BJ (cell line): ENCODE data around the gene DUSP28. TPM values are rescaled to one million over a fixed set of nuclear protein-coding genes. Genes with fewer than 3 reads are reported as not detected.

ENCODE experiments used
- CTCF ChIA-PET: fragments of 350-600 bp; formaldehyde crosslinking; extraction: SDS; loops from one replicate; lab custom pipeline; 2021; ENCODE audit warnings: antibody characterized with exemption, inconsistent platforms; lab: Yijun Ruan, JAX
- POLR2A ChIA-PET: fragments of 300-600 bp; sonication (Branson Sonifier 250); formaldehyde crosslinking; extraction: SDS; loops from one replicate; lab custom pipeline; 2021; ENCODE audit warnings: antibody characterized with exemption; lab: Charles Lee
- DNase-seq: peaks from one replicate; pipeline ENCODE4 v3.0.0-alpha.2; 2011; ENCODE audit warnings: low read depth
- H3K27me3 ChIP-seq: 2 replicates; pipeline ENCODE4 v1.6.0; 2011; ENCODE audit warnings: low read length; ENCODE audit not compliant: control insufficient read depth, insufficient read depth
- H3K36me3 ChIP-seq: 2 replicates; pipeline ENCODE4 v1.5.1; 2011; ENCODE audit warnings: low read length; ENCODE audit not compliant: control insufficient read depth, insufficient read depth
- H3K4me3 ChIP-seq: 2 replicates; pipeline ENCODE4 v1.5.1; 2011; ENCODE audit warnings: low read depth, mild to moderate bottlenecking, control low read depth, low read length
- polyA plus RNA-seq: library from polyadenylated mRNA; depleted of rRNA; stranded (reverse); fragments of >200 nt; gene quantifications from 2 replicates; pipeline ENCODE4 v1.2.3, GENCODE V29; 2011
- TF ChIP-seq, protein P1 (sequence below): IDR thresholded peaks from 2 replicates; pipeline ENCODE4 v1.5.1; 2011; ENCODE audit warnings: low read depth, mild to moderate bottlenecking, control low read depth, inconsistent platforms, low read length, moderate library complexity; ENCODE audit not compliant: insufficient read depth

DUSP28 gene
- polyA plus RNA-seq, 1 experiment, result 3.1 TPM

DNA sequence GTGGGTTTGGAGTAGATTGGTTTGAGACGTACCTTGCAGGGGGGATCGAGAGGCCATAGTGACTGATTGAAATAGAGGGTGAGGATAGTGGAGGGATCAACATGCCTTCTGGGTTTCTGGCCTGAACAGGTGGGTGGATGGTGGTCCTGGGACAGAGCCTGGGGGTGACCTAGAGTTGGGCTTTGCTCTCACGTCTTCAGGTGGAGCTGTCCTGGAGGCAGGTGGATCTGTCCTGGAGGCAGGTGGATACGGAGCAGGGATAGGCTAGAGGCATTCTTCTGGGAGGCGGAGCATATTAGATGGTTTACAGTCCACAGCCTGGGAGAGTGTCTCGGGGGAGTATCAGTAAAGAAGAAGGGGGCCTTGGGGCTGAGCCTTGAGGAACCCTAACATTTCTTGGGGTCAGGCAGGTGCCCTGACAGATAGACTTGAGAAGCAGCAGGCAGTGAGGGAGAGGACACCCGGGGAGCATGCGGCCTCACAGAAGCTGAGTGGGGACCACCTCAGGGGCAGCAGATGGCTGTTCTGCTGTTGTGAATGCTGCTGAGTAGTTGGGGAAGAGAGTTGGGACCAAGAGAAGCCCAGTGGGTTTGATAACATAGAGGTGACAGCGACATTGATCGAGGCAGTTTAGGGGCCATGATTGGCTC, 28.0 kb downstream of the DUSP28 start:
- Histone ChIP-seq H3K27me3 (no peaks in the 10 kb centered on the region), H3K36me3 (peaks cover 8% of the 10 kb centered on the region), H3K4me3 (no peak overlapping the region)
- POLR2A ChIA-PET, result no interaction called here
- CTCF ChIA-PET, result interaction anchor here (0.6 to 4.5 kb wide), 2 partner anchors 22 to 57 kb away, joined by 3 to 34 read pairs; no protein-coding TSS in a partner anchor
- DNase-seq, result no peak
- TF ChIP-seq, protein P1, sequence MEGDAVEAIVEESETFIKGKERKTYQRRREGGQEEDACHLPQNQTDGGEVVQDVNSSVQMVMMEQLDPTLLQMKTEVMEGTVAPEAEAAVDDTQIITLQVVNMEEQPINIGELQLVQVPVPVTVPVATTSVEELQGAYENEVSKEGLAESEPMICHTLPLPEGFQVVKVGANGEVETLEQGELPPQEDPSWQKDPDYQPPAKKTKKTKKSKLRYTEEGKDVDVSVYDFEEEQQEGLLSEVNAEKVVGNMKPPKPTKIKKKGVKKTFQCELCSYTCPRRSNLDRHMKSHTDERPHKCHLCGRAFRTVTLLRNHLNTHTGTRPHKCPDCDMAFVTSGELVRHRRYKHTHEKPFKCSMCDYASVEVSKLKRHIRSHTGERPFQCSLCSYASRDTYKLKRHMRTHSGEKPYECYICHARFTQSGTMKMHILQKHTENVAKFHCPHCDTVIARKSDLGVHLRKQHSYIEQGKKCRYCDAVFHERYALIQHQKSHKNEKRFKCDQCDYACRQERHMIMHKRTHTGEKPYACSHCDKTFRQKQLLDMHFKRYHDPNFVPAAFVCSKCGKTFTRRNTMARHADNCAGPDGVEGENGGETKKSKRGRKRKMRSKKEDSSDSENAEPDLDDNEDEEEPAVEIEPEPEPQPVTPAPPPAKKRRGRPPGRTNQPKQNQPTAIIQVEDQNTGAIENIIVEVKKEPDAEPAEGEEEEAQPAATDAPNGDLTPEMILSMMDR, result no peak

DNA sequence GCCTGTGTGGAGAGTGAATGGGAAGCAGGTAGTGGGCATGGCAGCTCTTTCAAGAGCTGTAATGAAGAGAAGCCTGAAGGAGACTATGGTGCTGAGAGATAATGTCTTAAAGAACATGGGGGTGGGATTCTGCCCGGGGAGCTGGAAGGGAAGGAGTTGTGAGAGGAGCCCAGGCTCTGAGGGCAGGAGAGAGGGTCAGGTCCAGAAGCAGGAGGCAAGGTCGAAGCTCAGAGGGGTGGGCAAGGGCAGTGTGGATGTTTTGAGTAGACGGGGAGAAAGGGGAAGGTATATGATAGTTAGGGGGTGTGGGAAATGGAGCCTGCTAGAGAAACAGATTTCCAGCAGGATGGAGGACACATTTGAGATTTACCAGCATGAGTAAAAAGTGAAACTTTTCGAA, 28.5 kb downstream of the DUSP28 start:
- ChIA-PET POLR2A (no interaction called here), CTCF (interaction anchor here (0.6 to 4.5 kb wide), 2 partner anchors 22 to 56 kb away, joined by 3 to 34 read pairs; no protein-coding TSS in a partner anchor)
- H3K27me3 ChIP-seq, result no peaks in the 10 kb centered on the region
- TF ChIP-seq, protein P1, result no peak
- peaks cover 13% of the 10 kb centered on the region for H3K36me3 ChIP-seq
- DNase-seq, result no peak
- no peak overlapping the region for H3K4me3 ChIP-seq

DNA sequence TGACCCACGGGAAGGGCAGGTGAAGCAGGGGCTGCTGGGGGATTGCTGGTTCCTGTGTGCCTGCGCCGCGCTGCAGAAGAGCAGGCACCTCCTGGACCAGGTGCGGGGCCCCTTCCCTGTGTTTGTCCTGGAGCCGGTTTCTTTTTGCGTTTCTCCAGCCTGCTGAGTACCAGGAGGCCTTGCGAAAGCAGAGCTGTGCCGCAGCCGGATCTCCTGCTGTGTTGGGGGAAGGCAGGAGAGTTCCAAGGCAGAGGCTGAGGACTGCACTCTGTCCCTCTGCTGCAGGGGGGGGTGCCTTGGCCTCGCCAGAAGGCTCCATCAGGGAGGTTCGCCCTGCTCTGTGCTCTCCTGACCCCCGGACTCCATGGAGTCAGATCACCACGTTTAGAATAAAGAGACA, 29.2 kb downstream of the DUSP28 start:
- DNase-seq, result no peak
- H3K36me3 ChIP-seq, result peaks cover 13% of the 10 kb centered on the region
- TF ChIP-seq, protein P1, result no peak
- CTCF ChIA-PET, result no interaction called here
- no peaks in the 10 kb centered on the region for H3K27me3 ChIP-seq
- no peak overlapping the region for H3K4me3 ChIP-seq
- POLR2A ChIA-PET, result no interaction called here

DNA sequence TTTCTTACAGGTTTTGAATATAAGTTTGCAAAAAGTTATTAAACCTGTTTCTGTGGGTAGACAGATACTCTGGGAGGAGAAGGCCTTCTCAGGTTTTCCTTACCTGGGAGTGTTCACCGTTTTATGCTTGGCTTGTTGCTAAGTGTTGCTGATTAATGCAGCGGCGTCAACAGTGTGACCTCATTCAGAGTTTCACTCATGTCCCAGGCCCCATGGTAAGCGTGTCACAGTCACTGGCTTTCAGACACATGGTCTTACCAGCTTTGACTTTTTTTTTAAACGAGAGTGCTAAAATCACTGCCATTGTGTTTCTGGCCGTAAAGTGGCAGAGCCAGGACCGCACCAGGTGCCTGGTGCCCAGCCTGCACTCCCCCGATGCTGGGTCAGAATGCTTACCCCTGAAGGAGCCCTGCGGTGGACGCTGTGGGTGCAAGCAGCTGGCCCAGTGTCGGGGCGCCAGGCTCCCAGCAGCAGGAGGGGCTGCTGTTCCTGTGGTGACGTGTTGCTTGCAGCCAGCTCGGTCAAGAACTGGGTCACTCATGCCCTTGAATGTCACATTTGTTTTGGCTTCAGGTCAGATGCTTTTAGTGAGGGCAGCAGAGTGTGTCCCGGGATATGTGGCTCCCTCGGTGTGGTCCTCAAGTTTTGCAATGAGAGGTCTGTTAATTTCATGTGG, 29.8 kb downstream of the DUSP28 start:
- ChIA-PET POLR2A (no interaction called here), CTCF (no interaction called here)
- H3K36me3 ChIP-seq, result peaks cover 13% of the 10 kb centered on the region
- no peak for DNase-seq
- TF ChIP-seq, protein P1, result no peak
- no peaks in the 10 kb centered on the region for H3K27me3 ChIP-seq
- H3K4me3 ChIP-seq, result no peak overlapping the region

DNA sequence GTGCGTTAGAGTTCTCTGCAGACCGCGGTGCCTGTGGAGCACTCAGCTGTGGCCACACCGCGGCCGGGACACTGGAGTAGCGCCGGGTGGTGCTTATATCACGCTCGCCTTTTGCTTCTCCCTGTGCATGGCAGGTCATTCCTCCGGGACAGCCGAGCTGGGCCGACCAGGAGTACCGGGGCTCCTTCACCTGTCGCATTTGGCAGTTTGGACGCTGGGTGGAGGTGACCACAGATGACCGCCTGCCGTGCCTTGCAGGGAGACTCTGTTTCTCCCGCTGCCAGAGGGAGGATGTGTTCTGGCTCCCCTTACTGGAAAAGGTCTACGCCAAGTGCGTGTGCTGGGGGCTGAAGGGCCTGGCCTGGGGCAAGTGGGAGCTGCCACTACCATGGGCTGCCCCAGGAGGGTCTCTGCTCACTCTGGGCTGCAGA, 30.5 kb downstream of the DUSP28 start:
- Histone ChIP-seq H3K36me3 (peaks cover 16% of the 10 kb centered on the region), H3K4me3 (no peak overlapping the region), H3K27me3 (no peaks in the 10 kb centered on the region)
- no peak for DNase-seq
- TF ChIP-seq, protein P1, result no peak
- POLR2A ChIA-PET, result no interaction called here
- CTCF ChIA-PET, result interaction anchor here (1.4 kb wide), 1 partner anchor 26 kb away, joined by 4 read pairs; no protein-coding TSS in a partner anchor
